NOMO-1 treated with dmso at 0.1 percent for 144 hours (cell line): ENCODE measurements around the gene STK32C.
"Not testable (repeated sequence)": the region's sequence is repeated elsewhere in the genome, so short reads cannot be mapped to it uniquely, and the experiment has no call there.

Experiments
- DNase-seq: peaks from one replicate; lab custom pipeline; 2025; ENCODE audit not compliant: unreplicated experiment; lab: John Stamatoyannopoulos, UW

The STK32C gene

GRCh38 chr10:132160834-132161622, 146.7 kb downstream of the STK32C start:
- not testable (repeated sequence) for DNase-seq

DNA sequence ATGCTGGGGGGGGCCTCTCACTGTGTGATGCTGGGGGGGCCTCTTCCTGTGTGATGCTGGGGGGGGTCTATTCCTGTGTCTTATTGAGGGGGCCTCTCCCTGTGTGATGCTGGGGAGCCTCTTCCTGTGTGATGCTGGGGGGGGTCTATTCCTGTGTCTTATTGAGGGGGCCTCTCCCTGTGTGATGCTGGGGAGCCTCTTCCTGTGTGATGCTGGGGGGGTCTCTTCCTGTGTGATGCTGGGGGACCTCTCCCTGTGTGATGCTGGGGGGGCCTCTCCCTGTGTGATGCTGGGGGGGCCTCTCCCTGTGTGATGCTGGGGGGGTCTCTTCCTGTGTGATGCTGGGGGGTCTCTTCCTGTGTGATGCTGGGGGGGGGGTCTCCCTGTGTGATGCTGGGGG, 147.5 kb downstream of the STK32C start:
- not testable (repeated sequence) for DNase-seq

GRCh38 chr10:132159302-132160230, 148.2 kb downstream of the STK32C start:
- not testable (repeated sequence) for DNase-seq

- no peak for DNase-seq
These were observed 148.9 kb downstream of the STK32C start for GRCh38 chr10:132158823-132159222.

- DNase-seq: no peak
These were observed 149.5 kb downstream of the STK32C start for GRCh38 chr10:132158122-132158741.
